ENCODE data around the gene ABCG4. TPM values are rescaled to one million over a fixed set of nuclear protein-coding genes. Genes with fewer than 3 reads are reported as not detected.

Gene ABCG4
- total and polyA plus RNA-seq, 2 donors (not counting 1 experiment from before 2014, with no cell fraction given) = not detected

DNA sequence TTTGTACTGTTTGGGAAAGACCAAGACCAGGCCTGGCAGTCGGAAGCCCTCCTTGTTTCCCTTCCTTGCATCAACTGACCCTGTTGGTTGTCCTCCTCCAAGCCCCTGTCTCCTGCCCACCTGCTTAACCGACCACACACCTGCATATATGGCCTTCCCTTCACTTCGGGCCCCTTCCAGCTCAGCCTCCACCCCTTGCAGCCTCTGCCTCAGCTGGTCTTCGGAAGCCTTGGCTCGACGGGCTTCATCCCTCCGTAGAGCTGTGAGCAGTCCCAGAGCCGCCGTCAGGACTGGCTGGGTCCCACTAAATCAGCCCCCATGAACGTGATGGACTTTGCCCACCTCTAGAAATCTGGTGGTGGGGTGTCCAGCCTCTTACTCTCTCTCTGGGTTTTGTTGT is 44.8 kb downstream of the ABCG4 start:
- no peak overlapping the region for H3K9ac ChIP-seq (ENCODE audit: low read length)
- ChIA-PET POLR2A (no interaction called here), CTCF (interaction anchor here (1.6 to 4.8 kb wide), 3 partner anchors 13 to 49 kb away, joined by 5 to 24 read pairs (median 6); partner anchors contain the start of gene NLRX1)
- Mint-ChIP-seq H3K27me3 (peaks cover 5% of the 10 kb centered on the region), H3K4me1 (no peaks in the 10 kb centered on the region), H3K9me3 (ENCODE audit: insufficient read depth) (no peaks in the 10 kb centered on the region), H3K4me3 (no peak overlapping the region), H3K27ac (no peak overlapping the region)
- DNase-seq = no peak
- H3K27ac ChIP-seq (ENCODE audit: low read length in 2 of 2) = no peak overlapping the region
- 77% methylated on average over 7 of the region's 10 CpGs for WGBS (ENCODE audit: insufficient coverage)
- no peak overlapping the region for H2AFZ ChIP-seq (ENCODE audit: insufficient read depth, low read depth, low read length, poor library complexity, severe bottlenecking)
- H3K36me3 ChIP-seq (replicated peaks in 1 of 2; ENCODE audit: control extremely low read depth in 1 of 2, control insufficient read depth in 1 of 2, extremely low read depth in 1 of 2, insufficient read depth in 2 of 2, low read length in 1 of 2) = no peaks in the 10 kb centered on the region
- intact Hi-C loops (cut with micrococcal nuclease) = no loop called here
- no peaks in the 10 kb centered on the region for H3K27me3 ChIP-seq (replicated peaks in 1 of 4; ENCODE audit: control extremely low read depth in 1 of 4, control insufficient read depth in 3 of 4, insufficient read depth in 4 of 4, low read length in 3 of 4)
- no peaks in the 10 kb centered on the region for H3K4me1 ChIP-seq (ENCODE audit: control insufficient read depth in 2 of 2, insufficient read depth in 2 of 2, low read length in 2 of 2)
- H3K4me2 ChIP-seq (replicated peaks; ENCODE audit: low read depth, low read length, poor library complexity, severe bottlenecking) = no peak overlapping the region
- H3K9me3 ChIP-seq (ENCODE audit: control extremely low read depth in 1 of 3, control insufficient read depth in 2 of 3, insufficient read depth in 1 of 3, low read length in 2 of 3) = no peaks in the 10 kb centered on the region
- no peak for ATAC-seq (ENCODE audit: low read depth)
- no peaks in the 10 kb centered on the region for H3K79me2 ChIP-seq (ENCODE audit: control insufficient read depth, insufficient read depth, low read length)
- TF ChIP-seq EZH2 (IDR thresholded peaks at IDR 0.05; ENCODE audit: borderline replicate concordance, insufficient read depth, low read depth, low read length, poor library complexity, severe bottlenecking) = no peak
- TF ChIP-seq, protein P1, sequence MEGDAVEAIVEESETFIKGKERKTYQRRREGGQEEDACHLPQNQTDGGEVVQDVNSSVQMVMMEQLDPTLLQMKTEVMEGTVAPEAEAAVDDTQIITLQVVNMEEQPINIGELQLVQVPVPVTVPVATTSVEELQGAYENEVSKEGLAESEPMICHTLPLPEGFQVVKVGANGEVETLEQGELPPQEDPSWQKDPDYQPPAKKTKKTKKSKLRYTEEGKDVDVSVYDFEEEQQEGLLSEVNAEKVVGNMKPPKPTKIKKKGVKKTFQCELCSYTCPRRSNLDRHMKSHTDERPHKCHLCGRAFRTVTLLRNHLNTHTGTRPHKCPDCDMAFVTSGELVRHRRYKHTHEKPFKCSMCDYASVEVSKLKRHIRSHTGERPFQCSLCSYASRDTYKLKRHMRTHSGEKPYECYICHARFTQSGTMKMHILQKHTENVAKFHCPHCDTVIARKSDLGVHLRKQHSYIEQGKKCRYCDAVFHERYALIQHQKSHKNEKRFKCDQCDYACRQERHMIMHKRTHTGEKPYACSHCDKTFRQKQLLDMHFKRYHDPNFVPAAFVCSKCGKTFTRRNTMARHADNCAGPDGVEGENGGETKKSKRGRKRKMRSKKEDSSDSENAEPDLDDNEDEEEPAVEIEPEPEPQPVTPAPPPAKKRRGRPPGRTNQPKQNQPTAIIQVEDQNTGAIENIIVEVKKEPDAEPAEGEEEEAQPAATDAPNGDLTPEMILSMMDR (IDR thresholded peaks at IDR 0.05) = no peak
- H4K20me1 ChIP-seq (ENCODE audit: control insufficient read depth, insufficient read depth, low read length, poor library complexity, severe bottlenecking) = no peaks in the 10 kb centered on the region
- H3K4me3 ChIP-seq (ENCODE audit: control extremely low read depth in 1 of 5, extremely low read depth in 1 of 5, insufficient read depth in 1 of 5, low read depth in 2 of 5, low read length in 4 of 5) = no peak overlapping the region

DNA sequence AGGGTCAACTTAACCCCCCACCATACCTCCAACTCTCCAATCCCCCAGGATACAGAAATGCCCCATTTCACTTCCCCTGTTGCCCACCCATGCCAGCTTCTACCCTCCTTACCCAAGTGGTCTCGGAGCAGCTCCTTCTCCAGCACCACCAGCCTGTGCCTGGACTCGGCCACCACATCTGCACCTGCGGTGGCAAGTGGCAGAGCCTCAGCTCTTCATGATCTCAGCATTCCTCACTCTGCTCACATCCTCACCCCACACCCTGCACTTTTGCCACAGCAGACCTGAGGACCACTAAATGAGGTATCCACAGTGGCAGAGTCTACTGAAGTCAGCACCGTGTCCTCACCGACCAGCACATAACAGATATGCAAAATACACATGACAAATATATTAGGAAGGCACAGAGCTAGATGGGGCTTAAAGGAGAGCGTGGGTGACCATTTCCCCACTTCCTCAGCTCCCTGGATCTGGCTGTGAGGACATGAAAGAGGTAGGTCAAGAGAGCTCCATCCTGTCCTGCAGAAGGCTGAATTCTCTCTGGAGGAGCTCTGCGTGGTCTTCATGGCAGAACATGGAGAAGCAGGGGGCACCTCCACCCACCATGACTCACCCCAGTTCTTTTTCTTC is 46.1 kb downstream of the ABCG4 start:
- H3K27ac Mint-ChIP-seq = no peak overlapping the region
- DNase-seq = no peak
- H3K27me3 Mint-ChIP-seq = peaks cover 5% of the 10 kb centered on the region
- no peak for ATAC-seq (ENCODE audit: low read depth)
- Histone ChIP-seq H4K20me1 (ENCODE audit: control insufficient read depth, insufficient read depth, low read length, poor library complexity, severe bottlenecking) (no peaks in the 10 kb centered on the region), H3K4me1 (ENCODE audit: control insufficient read depth in 2 of 2, insufficient read depth in 2 of 2, low read length in 2 of 2) (no peaks in the 10 kb centered on the region), H3K9me3 (ENCODE audit: control extremely low read depth in 1 of 3, control insufficient read depth in 2 of 3, insufficient read depth in 1 of 3, low read length in 2 of 3) (no peaks in the 10 kb centered on the region), H3K4me3 (ENCODE audit: control extremely low read depth in 1 of 5, extremely low read depth in 1 of 5, insufficient read depth in 1 of 5, low read depth in 2 of 5, low read length in 4 of 5) (no peak overlapping the region), H3K36me3 (replicated peaks in 1 of 2; ENCODE audit: control extremely low read depth in 1 of 2, control insufficient read depth in 1 of 2, extremely low read depth in 1 of 2, insufficient read depth in 2 of 2, low read length in 1 of 2) (no peaks in the 10 kb centered on the region), H3K27me3 (replicated peaks in 1 of 4; ENCODE audit: control extremely low read depth in 1 of 4, control insufficient read depth in 3 of 4, insufficient read depth in 4 of 4, low read length in 3 of 4) (no peaks in the 10 kb centered on the region), H2AFZ (ENCODE audit: insufficient read depth, low read depth, low read length, poor library complexity, severe bottlenecking) (no peak overlapping the region), H3K27ac (ENCODE audit: low read length in 2 of 2) (no peak overlapping the region), H3K79me2 (ENCODE audit: control insufficient read depth, insufficient read depth, low read length) (no peaks in the 10 kb centered on the region), H3K4me2 (replicated peaks; ENCODE audit: low read depth, low read length, poor library complexity, severe bottlenecking) (no peak overlapping the region), H3K9ac (ENCODE audit: low read length) (no peak overlapping the region)
- H3K9me3 Mint-ChIP-seq (ENCODE audit: insufficient read depth) = no peaks in the 10 kb centered on the region
- H3K4me1 Mint-ChIP-seq = no peaks in the 10 kb centered on the region
- ChIA-PET POLR2A (interaction anchor here (0.7 kb wide), 1 partner anchor 158 kb away, joined by 5 read pairs; no protein-coding TSS in a partner anchor), CTCF (interaction anchor here (1.2 to 4.8 kb wide), 7 partner anchors 9 to 129 kb away, joined by 3 to 33 read pairs (median 6); partner anchors contain the start of genes CBL and NLRX1)
- TF ChIP-seq, protein P1 (IDR thresholded peaks at IDR 0.05) = no peak
- TF ChIP-seq EZH2 (IDR thresholded peaks at IDR 0.05; ENCODE audit: borderline replicate concordance, insufficient read depth, low read depth, low read length, poor library complexity, severe bottlenecking) = no peak
- no peak overlapping the region for H3K4me3 Mint-ChIP-seq
- intact Hi-C loops (cut with micrococcal nuclease) = loop anchor here (5.0 kb wide), 1 partner anchor 503 kb away; no protein-coding TSS in a partner anchor
- WGBS (ENCODE audit: insufficient coverage) = 80% methylated on average over 3 of the region's 7 CpGs
